ENCODE results near the gene MOB1A. TPM values are rescaled to one million over a fixed set of nuclear protein-coding genes. Genes with fewer than 3 reads are reported as not detected.
A peak's percentile ranks its signal among the peaks of the same experiment; 100 is the strongest.

The MOB1A gene
- total RNA-seq, 1 experiment from 2014 or later, result 95.1 TPM

- no peak overlapping the region for H3K56ac ChIP-seq (ENCODE audit: insufficient read length, low read depth, low read length)
- H3K4me2 ChIP-seq (ENCODE audit: insufficient read depth, insufficient read length, low read length), result no peak overlapping the region
- H3K9ac ChIP-seq (ENCODE audit: extremely low read depth, insufficient read length, low read length), result no peak overlapping the region
- no peak overlapping the region for H2BK20ac ChIP-seq (ENCODE audit: low read depth, low read length, poor library complexity, severe bottlenecking)
- no peak overlapping the region for H2BK12ac ChIP-seq (ENCODE audit: insufficient read length, low read depth, low read length)
- no peaks in the 10 kb centered on the region for H3K4me1 ChIP-seq (ENCODE audit: insufficient read depth, low read length)
- H3K27me3 ChIP-seq (ENCODE audit: insufficient read depth, low read length), result no peaks in the 10 kb centered on the region
- Mint-ChIP-seq H3K4me1 (peaks cover 0 to 7% of the 10 kb centered on the region in 2 experiments; a peak in 3 of 4 replicates), H3K27me3 (ENCODE audit: low read depth) (no peaks in the 10 kb centered on the region), H3K36me3 (ENCODE audit: insufficient read depth in 1 of 3, low read depth in 3 of 3) (peaks cover 27 to 41% (median 41%) of the 10 kb centered on the region in 3 experiments; a peak in 6 of 7 replicates), H3K4me3 (no peak overlapping the region), H3K27ac (peak overlapping the region in 2 of 3 experiments; percentile 59 to 76; a peak in 4 of 7 replicates), H3K9me3 (no peaks in the 10 kb centered on the region; a peak in 1 of 5 replicates)
- no peaks in the 10 kb centered on the region for H3K9me3 ChIP-seq (ENCODE audit: control insufficient read depth, low read depth, low read length)
- no peak overlapping the region for H4K5ac ChIP-seq (ENCODE audit: insufficient read length, low read depth, low read length)
- no peak overlapping the region for H3K23ac ChIP-seq (ENCODE audit: insufficient read length, low read depth, low read length)
- no peak overlapping the region for H2AFZ ChIP-seq (ENCODE audit: low read length)
- DNase-seq, result no peak
- no peak overlapping the region for H3K27ac ChIP-seq (ENCODE audit: insufficient read length, low read depth, low read length)
- no peaks in the 10 kb centered on the region for H3K79me1 ChIP-seq (ENCODE audit: insufficient read depth, low read depth, low read length, poor library complexity, severe bottlenecking)
- no peak overlapping the region for H2BK120ac ChIP-seq (ENCODE audit: low read depth, low read length, poor library complexity, severe bottlenecking)
- no peaks in the 10 kb centered on the region for H4K20me1 ChIP-seq (ENCODE audit: control insufficient read depth, insufficient read depth, insufficient read length)
- no peak overlapping the region for H2BK15ac ChIP-seq (ENCODE audit: low read depth, low read length)
- H3T11ph ChIP-seq (ENCODE audit: low read length), result no peak overlapping the region
- H3K18ac ChIP-seq (ENCODE audit: insufficient read length, low read depth, low read length), result no peak overlapping the region
- no peak overlapping the region for H4K91ac ChIP-seq (ENCODE audit: insufficient read length, low read depth, low read length)
- H2AK5ac ChIP-seq (ENCODE audit: insufficient read length, low read length), result no peak overlapping the region
- no peaks in the 10 kb centered on the region for H3K23me2 ChIP-seq (ENCODE audit: insufficient read length, low read depth, low read length, poor library complexity, severe bottlenecking)
- no peak for TF ChIP-seq CTCF (conservative IDR thresholded peaks at IDR 0.05)
- no peak overlapping the region for H4K8ac ChIP-seq (replicated peaks; ENCODE audit: insufficient read length, low read depth, low read length)
- no peak overlapping the region for H2BK5ac ChIP-seq (ENCODE audit: insufficient read length, low read length)
- no peak overlapping the region for H3K4ac ChIP-seq (ENCODE audit: low read depth, low read length)
- no peaks in the 10 kb centered on the region; the same call in 1 of the 2 replicates for H3K79me2 ChIP-seq (ENCODE audit: insufficient read depth, low read length)
- no peak overlapping the region; the same call in 1 of the 2 replicates for H3K14ac ChIP-seq (ENCODE audit: insufficient read depth, low read length)
- no CpG with 5 or more reads among the region's 11 CpGs for WGBS (ENCODE audit: extremely low coverage, insufficient read length, low lambda C conversion rate)
Measured at GRCh38 chr2:74137651-74138599, 40.8 kb downstream of the MOB1A start.

Data from H9 (cell line).